ENCODE data around the gene ZGLP1. TPM values are rescaled to one million over a fixed set of nuclear protein-coding genes. Genes with fewer than 3 reads are reported as not detected.
"Not testable (repeated sequence)": the region's sequence is repeated elsewhere in the genome, so short reads cannot be mapped to it uniquely, and the experiment has no call there.

The ZGLP1 gene
- total RNA-seq, 1 donor from 2014 or later: 3.4 TPM

GRCh38 chr19:10338940-10339339 is 29.3 kb upstream of the ZGLP1 start:
- Mint-ChIP-seq H3K27me3 (ENCODE audit: low read depth, unreplicated experiment) (peaks cover 11% of the 10 kb centered on the region), H3K4me3 (ENCODE audit: unreplicated experiment) (no peak overlapping the region), H3K36me3 (ENCODE audit: low read depth, unreplicated experiment) (no peaks in the 10 kb centered on the region), H3K4me1 (ENCODE audit: low read depth, unreplicated experiment) (no peaks in the 10 kb centered on the region), H3K27ac (ENCODE audit: unreplicated experiment) (no peak overlapping the region), H3K9me3 (ENCODE audit: unreplicated experiment) (no peaks in the 10 kb centered on the region)
- no peaks in the 10 kb centered on the region for H3K27me3 ChIP-seq (ENCODE audit: insufficient read depth, low read length)
- no peaks in the 10 kb centered on the region for H4K20me1 ChIP-seq (ENCODE audit: insufficient read depth, low read length)
- no peaks in the 10 kb centered on the region for H3K79me2 ChIP-seq (ENCODE audit: insufficient read depth, low read length)
- TF ChIP-seq EZH2 (IDR thresholded peaks at IDR 0.05; ENCODE audit: insufficient read depth, low read length): no peak
- TF ChIP-seq, protein P1, sequence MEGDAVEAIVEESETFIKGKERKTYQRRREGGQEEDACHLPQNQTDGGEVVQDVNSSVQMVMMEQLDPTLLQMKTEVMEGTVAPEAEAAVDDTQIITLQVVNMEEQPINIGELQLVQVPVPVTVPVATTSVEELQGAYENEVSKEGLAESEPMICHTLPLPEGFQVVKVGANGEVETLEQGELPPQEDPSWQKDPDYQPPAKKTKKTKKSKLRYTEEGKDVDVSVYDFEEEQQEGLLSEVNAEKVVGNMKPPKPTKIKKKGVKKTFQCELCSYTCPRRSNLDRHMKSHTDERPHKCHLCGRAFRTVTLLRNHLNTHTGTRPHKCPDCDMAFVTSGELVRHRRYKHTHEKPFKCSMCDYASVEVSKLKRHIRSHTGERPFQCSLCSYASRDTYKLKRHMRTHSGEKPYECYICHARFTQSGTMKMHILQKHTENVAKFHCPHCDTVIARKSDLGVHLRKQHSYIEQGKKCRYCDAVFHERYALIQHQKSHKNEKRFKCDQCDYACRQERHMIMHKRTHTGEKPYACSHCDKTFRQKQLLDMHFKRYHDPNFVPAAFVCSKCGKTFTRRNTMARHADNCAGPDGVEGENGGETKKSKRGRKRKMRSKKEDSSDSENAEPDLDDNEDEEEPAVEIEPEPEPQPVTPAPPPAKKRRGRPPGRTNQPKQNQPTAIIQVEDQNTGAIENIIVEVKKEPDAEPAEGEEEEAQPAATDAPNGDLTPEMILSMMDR (IDR thresholded peaks at IDR 0.05; ENCODE audit: insufficient read depth, low read depth, low read length): no peak
- H3K4me2 ChIP-seq (ENCODE audit: low read length): no peak overlapping the region
- FAIRE-seq (no peak), DNase-seq (ENCODE audit: low read depth) (no peak)
- no peak overlapping the region for H3K27ac ChIP-seq (ENCODE audit: low read depth, low read length)
- peak overlapping the region; percentile 4 for H2AFZ ChIP-seq (ENCODE audit: low read depth, low read length)
- peaks cover 7% of the 10 kb centered on the region for H3K4me1 ChIP-seq (ENCODE audit: insufficient read depth, low read length)
- H3K36me3 ChIP-seq (ENCODE audit: insufficient read depth, low read length): no peaks in the 10 kb centered on the region
- H3K9ac ChIP-seq (ENCODE audit: low read length): no peak overlapping the region
- no peak overlapping the region for H3K4me3 ChIP-seq (ENCODE audit: insufficient read depth, low read depth, low read length)
- H3K9me3 ChIP-seq (ENCODE audit: insufficient read depth, low read depth, low read length): no peaks in the 10 kb centered on the region

DNA sequence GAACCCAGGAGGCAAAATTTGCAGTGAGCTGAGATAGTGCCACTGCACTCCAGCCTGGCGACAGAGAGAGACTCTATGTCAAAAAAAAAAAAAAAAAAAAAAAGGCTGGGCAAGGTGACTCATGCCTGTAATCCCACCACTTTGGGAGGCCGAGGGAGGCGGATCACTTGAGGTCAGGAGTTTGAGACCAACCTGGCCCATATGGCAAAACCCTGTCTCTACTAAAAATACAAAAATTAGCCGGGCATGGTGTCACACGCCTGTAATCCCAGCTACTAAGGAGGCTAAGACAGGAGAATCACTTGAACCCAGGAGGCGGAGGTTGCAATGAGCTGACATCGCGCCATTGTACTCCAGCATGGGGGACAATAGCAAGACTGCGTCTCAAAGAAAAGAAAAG is 27.1 kb upstream of the ZGLP1 start:
- not testable (repeated sequence) for H3K27ac ChIP-seq (ENCODE audit: low read depth, low read length); FAIRE-seq; H3K4me2 ChIP-seq (ENCODE audit: low read length); H3K4me1 Mint-ChIP-seq (ENCODE audit: low read depth, unreplicated experiment); H3K4me3 ChIP-seq (ENCODE audit: insufficient read depth, low read depth, low read length); H3K4me3 Mint-ChIP-seq (ENCODE audit: unreplicated experiment); H3K9ac ChIP-seq (ENCODE audit: low read length); H2AFZ ChIP-seq (ENCODE audit: low read depth, low read length); H3K27ac Mint-ChIP-seq (ENCODE audit: unreplicated experiment); H3K36me3 ChIP-seq (ENCODE audit: insufficient read depth, low read length); H3K27me3 ChIP-seq (ENCODE audit: insufficient read depth, low read length); H3K9me3 Mint-ChIP-seq (ENCODE audit: unreplicated experiment); H3K9me3 ChIP-seq (ENCODE audit: insufficient read depth, low read depth, low read length); H3K36me3 Mint-ChIP-seq (ENCODE audit: low read depth, unreplicated experiment); DNase-seq (ENCODE audit: low read depth)
- Histone ChIP-seq H4K20me1 (ENCODE audit: insufficient read depth, low read length) (peaks cover 12% of the 10 kb centered on the region), H3K4me1 (ENCODE audit: insufficient read depth, low read length) (peaks cover 14% of the 10 kb centered on the region), H3K79me2 (ENCODE audit: insufficient read depth, low read length) (peaks cover 13% of the 10 kb centered on the region)
- peaks cover 11% of the 10 kb centered on the region for H3K27me3 Mint-ChIP-seq (ENCODE audit: low read depth, unreplicated experiment)

- Histone ChIP-seq H3K9me3 (ENCODE audit: insufficient read depth, low read depth, low read length) (no peaks in the 10 kb centered on the region), H2AFZ (ENCODE audit: low read depth, low read length) (peak overlapping the region; percentile 91), H3K79me2 (ENCODE audit: insufficient read depth, low read length) (peaks cover 23% of the 10 kb centered on the region), H3K4me3 (ENCODE audit: insufficient read depth, low read depth, low read length) (no peak overlapping the region), H3K27ac (ENCODE audit: low read depth, low read length) (peak overlapping the region; percentile 12), H3K36me3 (ENCODE audit: insufficient read depth, low read length) (no peaks in the 10 kb centered on the region), H3K9ac (ENCODE audit: low read length) (no peak overlapping the region), H3K4me1 (ENCODE audit: insufficient read depth, low read length) (peaks cover 14% of the 10 kb centered on the region), H4K20me1 (ENCODE audit: insufficient read depth, low read length) (peaks cover 19% of the 10 kb centered on the region), H3K4me2 (ENCODE audit: low read length) (peak overlapping the region; percentile 99), H3K27me3 (ENCODE audit: insufficient read depth, low read length) (no peaks in the 10 kb centered on the region)
- TF ChIP-seq, protein P1 (IDR thresholded peaks at IDR 0.05; ENCODE audit: insufficient read depth, low read depth, low read length): no peak
- TF ChIP-seq EZH2 (IDR thresholded peaks at IDR 0.05; ENCODE audit: insufficient read depth, low read length): no peak
- FAIRE-seq: no peak
- peaks cover 3% of the 10 kb centered on the region for H3K36me3 Mint-ChIP-seq (ENCODE audit: low read depth, unreplicated experiment)
- DNase-seq (ENCODE audit: low read depth): no peak
- H3K27me3 Mint-ChIP-seq (ENCODE audit: low read depth, unreplicated experiment): peaks cover 11% of the 10 kb centered on the region
- H3K4me3 Mint-ChIP-seq (ENCODE audit: unreplicated experiment): no peak overlapping the region
- H3K4me1 Mint-ChIP-seq (ENCODE audit: low read depth, unreplicated experiment): peaks cover 2% of the 10 kb centered on the region
- no peak overlapping the region for H3K27ac Mint-ChIP-seq (ENCODE audit: unreplicated experiment)
- no peaks in the 10 kb centered on the region for H3K9me3 Mint-ChIP-seq (ENCODE audit: unreplicated experiment)
Observed at GRCh38 chr19:10335352-10335985, 25.9 kb upstream of the ZGLP1 start.

All from astrocyte (in vitro differentiated cells and primary cell).